Prostate gland (tissue), 2 donors: ENCODE measurements around the gene EFCAB8. TPM values are rescaled to one million over a fixed set of nuclear protein-coding genes. Genes with fewer than 3 reads are reported as not detected.

Experiments
- DNase-seq: peaks from one replicate; pipeline ENCODE4 v3.0.0-alpha.2; 2019; ENCODE audit warnings: low spot score
- H3K27ac ChIP-seq, 2 donors: fragments of 200-600 bp; sonication (generic); 2 replicates each; pipeline ENCODE4 v1.5.1; 2017 to 2019
- H3K27me3 ChIP-seq: fragments of 200-600 bp; sonication (generic); replicated peaks from 2 replicates; pipeline ENCODE4 v1.5.1; 2019; ENCODE audit not compliant: insufficient read depth
- H3K36me3 ChIP-seq, 2 donors: fragments of 200-600 bp; sonication (generic); 1 replicate in 1 of 2; 2 replicates in 1 of 2; pipeline versions ENCODE4 v1.5.1 to v1.8.1; 2017 to 2019
- H3K4me1 ChIP-seq: fragments of 200-600 bp; sonication (generic); replicated peaks from 2 replicates; pipeline ENCODE4 v1.5.1; 2019
- H3K4me3 ChIP-seq, 2 donors: fragments of 200-600 bp; sonication (generic); 2 replicates each; pipeline ENCODE4 v1.5.1; 2017 to 2019
- H3K9me3 ChIP-seq: fragments of 200-600 bp; sonication (generic); 2 replicates; pipeline ENCODE4 v1.5.1; 2017
- CTCF ChIP-seq, 4 experiments: fragments of 200-600 bp in 2 of 4; fragments of 450-650 bp in 2 of 4; sonication (generic) in 2 of 4; IDR thresholded peaks; 1 replicate in 3 of 4; 2 replicates in 1 of 4; pipeline ENCODE4 v1.5.1; 2016 to 2019; ENCODE audit warnings: antibody characterized with exemption in 4 of 4, mild to moderate bottlenecking in 2 of 4, moderate library complexity in 2 of 4
- POLR2A ChIP-seq: fragments of 450-650 bp; IDR thresholded peaks from one replicate; pipeline ENCODE4 v1.6.1; 2016; ENCODE audit warnings: antibody characterized with exemption, mild to moderate bottlenecking
- POLR2AphosphoS5 ChIP-seq: sonication (generic); formaldehyde crosslinking; IDR thresholded peaks from one replicate; pipeline ENCODE4 v1.6.1; 2017; ENCODE audit warnings: antibody characterized with exemption
- WGBS: methylation state at CpG from one replicate; pipeline ENCODE4 v1.1.5; 2018; 5-methylcytosine and 5-hydroxymethylcytosine counted together
- intact Hi-C: fragments of 100-400 bp; cut with DNase I; formaldehyde crosslinking; loops from one replicate; pipeline ENCODE4 v1.14.2; 2022
- total RNA-seq, 2 donors: library from RNA; depleted of rRNA; stranded (reverse); fragments of >200 nt; gene quantifications; one replicate each; pipeline ENCODE4 v1.1.0, GENCODE V29; 2016

EFCAB8 gene
- total RNA-seq, 2 donors from 2014 or later = 0.87 to 1.8 TPM

- Histone ChIP-seq H3K27me3 (no peaks in the 10 kb centered on the region), H3K4me3 (no peak overlapping the region), H3K9me3 (no peaks in the 10 kb centered on the region), H3K27ac (no peak overlapping the region), H3K4me1 (no peaks in the 10 kb centered on the region), H3K36me3 (no peaks in the 10 kb centered on the region)
- intact Hi-C loops = no loop called here
- WGBS = 74% methylated on average over 3 of the region's 3 CpGs
- no peak for DNase-seq
- TF ChIP-seq CTCF (IDR thresholded peaks at IDR 0.05) (no peak), POLR2A (no peak), POLR2AphosphoS5 (no peak)
Observed at GRCh38 chr20:32990426-32990825, 131.7 kb downstream of the EFCAB8 start.

GRCh38 chr20:32991383-32991782 lies 132.7 kb downstream of the EFCAB8 start:
- Histone ChIP-seq H3K36me3 (no peaks in the 10 kb centered on the region), H3K27me3 (no peaks in the 10 kb centered on the region), H3K9me3 (no peaks in the 10 kb centered on the region), H3K4me1 (no peaks in the 10 kb centered on the region), H3K4me3 (no peak overlapping the region), H3K27ac (no peak overlapping the region)
- 51% methylated on average over 3 of the region's 3 CpGs for WGBS
- no peak for DNase-seq
- TF ChIP-seq CTCF (IDR thresholded peaks at IDR 0.05) (no peak), POLR2A (no peak), POLR2AphosphoS5 (no peak)
- intact Hi-C loops = no loop called here

GRCh38 chr20:32991792-32992641 lies 133.3 kb downstream of the EFCAB8 start:
- DNase-seq = no peak
- no peaks in the 10 kb centered on the region for H3K36me3 ChIP-seq
- H3K27ac ChIP-seq = no peak overlapping the region
- WGBS = 80% methylated on average over 8 of the region's 8 CpGs
- no peaks in the 10 kb centered on the region for H3K4me1 ChIP-seq
- no peaks in the 10 kb centered on the region for H3K27me3 ChIP-seq
- intact Hi-C loops = no loop called here
- H3K9me3 ChIP-seq = no peaks in the 10 kb centered on the region
- H3K4me3 ChIP-seq = no peak overlapping the region
- no peak for TF ChIP-seq CTCF (IDR thresholded peaks at IDR 0.05)
- no peak for TF ChIP-seq POLR2A
- no peak for TF ChIP-seq POLR2AphosphoS5

- no peak for TF ChIP-seq CTCF (IDR thresholded peaks at IDR 0.05)
- TF ChIP-seq POLR2AphosphoS5 = no peak
- TF ChIP-seq POLR2A = no peak
- Histone ChIP-seq H3K9me3 (no peaks in the 10 kb centered on the region), H3K36me3 (no peaks in the 10 kb centered on the region), H3K27me3 (no peaks in the 10 kb centered on the region), H3K4me1 (no peaks in the 10 kb centered on the region), H3K4me3 (no peak overlapping the region), H3K27ac (no peak overlapping the region)
- 82% methylated on average over 8 of the region's 8 CpGs for WGBS
- intact Hi-C loops = no loop called here
- no peak for DNase-seq
Observed at GRCh38 chr20:32993496-32994050, 134.8 kb downstream of the EFCAB8 start.

GRCh38 chr20:32995802-32996201 lies 137.1 kb downstream of the EFCAB8 start:
- Histone ChIP-seq H3K9me3 (no peaks in the 10 kb centered on the region), H3K27me3 (no peaks in the 10 kb centered on the region), H3K4me3 (no peak overlapping the region), H3K36me3 (no peaks in the 10 kb centered on the region), H3K4me1 (no peaks in the 10 kb centered on the region), H3K27ac (no peak overlapping the region)
- no peak for DNase-seq
- TF ChIP-seq POLR2AphosphoS5 (no peak), CTCF (IDR thresholded peaks at IDR 0.05) (peak in 2 of 4 experiments; percentile 11 to 15), POLR2A (no peak)
- intact Hi-C loops = no loop called here
